ENCODE measurements around the gene SERPINA12.

SERPINA12 gene, protein sequence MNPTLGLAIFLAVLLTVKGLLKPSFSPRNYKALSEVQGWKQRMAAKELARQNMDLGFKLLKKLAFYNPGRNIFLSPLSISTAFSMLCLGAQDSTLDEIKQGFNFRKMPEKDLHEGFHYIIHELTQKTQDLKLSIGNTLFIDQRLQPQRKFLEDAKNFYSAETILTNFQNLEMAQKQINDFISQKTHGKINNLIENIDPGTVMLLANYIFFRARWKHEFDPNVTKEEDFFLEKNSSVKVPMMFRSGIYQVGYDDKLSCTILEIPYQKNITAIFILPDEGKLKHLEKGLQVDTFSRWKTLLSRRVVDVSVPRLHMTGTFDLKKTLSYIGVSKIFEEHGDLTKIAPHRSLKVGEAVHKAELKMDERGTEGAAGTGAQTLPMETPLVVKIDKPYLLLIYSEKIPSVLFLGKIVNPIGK

DNA sequence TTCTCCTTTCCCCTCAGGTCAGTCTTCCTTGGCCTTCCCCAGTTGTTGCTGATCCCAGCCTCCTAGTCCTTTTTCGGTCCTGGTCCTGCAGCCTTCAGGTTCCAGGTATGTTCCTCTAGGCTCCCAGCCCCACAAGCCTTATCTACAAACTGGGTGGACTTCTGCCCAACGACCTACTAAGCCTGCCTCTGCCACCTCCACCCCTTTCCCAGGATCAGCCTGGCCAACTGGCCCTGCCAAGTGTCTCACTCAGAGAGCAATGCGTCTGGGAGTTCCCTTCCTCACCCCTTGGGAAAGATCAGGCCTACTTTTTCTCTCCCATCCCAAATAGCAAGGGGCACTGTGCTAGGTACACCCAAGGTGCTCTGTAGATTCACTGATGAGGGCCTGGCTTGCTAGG lies at the start of gene SERPINA12:
Gene SERPINA12 (minus strand): TSS at position 114 of the 400 bp plus-strand sequence. CDS start 11,072 bp downstream, outside the sequence.
- in situ Hi-C loops (cut with HindIII; ENCODE audit: low sequenced_read_pairs) = no loop called here

DNA sequence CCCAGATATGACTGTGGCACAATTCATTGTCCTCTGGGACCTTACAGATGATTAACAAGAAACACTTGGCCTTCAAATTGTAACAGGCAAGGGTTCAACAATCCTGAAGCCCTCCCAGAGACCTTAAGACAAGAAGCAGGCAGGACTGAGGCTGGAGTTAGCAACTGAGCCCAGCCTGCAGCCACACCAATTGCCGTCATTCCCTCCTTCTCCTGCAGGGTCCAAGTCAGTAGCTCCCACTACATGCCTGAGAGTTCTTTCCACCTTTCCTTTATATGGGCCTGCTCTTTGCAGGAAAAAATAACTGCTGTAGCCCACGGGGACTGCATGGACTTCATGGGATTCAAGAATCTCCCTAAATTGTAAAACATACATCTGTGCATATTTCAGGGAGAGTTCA lies 49.6 kb upstream of the SERPINA12 start:
- in situ Hi-C loops (cut with HindIII; ENCODE audit: low sequenced_read_pairs) = no loop called here

DNA sequence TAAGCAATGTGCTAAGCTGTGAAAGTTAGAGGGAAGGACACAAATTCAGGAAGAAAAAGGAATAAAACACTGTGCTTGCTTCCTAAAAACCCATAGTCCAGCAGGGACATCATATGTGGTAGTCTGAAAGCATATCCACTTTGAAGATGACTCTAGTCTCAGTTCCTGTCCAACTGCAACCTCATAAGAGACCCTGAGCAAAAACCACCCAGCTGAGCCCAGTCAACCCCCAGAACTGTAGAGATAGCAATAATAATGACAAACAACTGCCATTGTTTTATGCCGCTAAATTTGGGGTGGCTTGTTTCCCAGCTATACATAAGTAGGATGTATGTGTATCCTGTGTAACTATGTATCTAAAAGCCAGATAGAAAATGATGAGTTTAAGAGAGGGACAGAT lies 48.1 kb upstream of the SERPINA12 start:
- in situ Hi-C loops (cut with HindIII; ENCODE audit: low sequenced_read_pairs) = no loop called here

DNA sequence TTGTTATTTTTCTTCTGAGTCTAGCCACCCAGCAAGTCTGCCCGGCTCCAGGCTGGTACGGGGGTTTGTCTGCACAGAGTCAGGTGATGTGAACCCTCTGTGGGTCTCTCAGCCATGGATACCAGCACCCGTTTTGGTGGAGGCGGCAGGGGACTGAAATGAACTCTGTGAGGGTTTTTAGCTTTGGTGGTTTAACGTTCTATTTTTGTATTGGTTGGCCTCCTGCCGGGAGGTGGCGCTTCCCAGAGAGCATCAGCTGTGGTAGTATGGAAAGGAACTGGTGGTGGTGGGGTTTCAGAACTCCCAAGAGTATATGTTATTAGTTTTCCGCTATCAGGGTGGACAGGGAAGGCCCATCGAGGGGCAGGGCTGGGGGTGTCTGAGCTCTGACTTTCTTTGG lies 46.7 kb upstream of the SERPINA12 start:
- in situ Hi-C loops (cut with HindIII; ENCODE audit: low sequenced_read_pairs) = no loop called here

- in situ Hi-C loops (cut with HindIII; ENCODE audit: low sequenced_read_pairs) = no loop called here
Measured at GRCh38 chr14:94550041-94550440, 40.8 kb upstream of the SERPINA12 start.

DNA sequence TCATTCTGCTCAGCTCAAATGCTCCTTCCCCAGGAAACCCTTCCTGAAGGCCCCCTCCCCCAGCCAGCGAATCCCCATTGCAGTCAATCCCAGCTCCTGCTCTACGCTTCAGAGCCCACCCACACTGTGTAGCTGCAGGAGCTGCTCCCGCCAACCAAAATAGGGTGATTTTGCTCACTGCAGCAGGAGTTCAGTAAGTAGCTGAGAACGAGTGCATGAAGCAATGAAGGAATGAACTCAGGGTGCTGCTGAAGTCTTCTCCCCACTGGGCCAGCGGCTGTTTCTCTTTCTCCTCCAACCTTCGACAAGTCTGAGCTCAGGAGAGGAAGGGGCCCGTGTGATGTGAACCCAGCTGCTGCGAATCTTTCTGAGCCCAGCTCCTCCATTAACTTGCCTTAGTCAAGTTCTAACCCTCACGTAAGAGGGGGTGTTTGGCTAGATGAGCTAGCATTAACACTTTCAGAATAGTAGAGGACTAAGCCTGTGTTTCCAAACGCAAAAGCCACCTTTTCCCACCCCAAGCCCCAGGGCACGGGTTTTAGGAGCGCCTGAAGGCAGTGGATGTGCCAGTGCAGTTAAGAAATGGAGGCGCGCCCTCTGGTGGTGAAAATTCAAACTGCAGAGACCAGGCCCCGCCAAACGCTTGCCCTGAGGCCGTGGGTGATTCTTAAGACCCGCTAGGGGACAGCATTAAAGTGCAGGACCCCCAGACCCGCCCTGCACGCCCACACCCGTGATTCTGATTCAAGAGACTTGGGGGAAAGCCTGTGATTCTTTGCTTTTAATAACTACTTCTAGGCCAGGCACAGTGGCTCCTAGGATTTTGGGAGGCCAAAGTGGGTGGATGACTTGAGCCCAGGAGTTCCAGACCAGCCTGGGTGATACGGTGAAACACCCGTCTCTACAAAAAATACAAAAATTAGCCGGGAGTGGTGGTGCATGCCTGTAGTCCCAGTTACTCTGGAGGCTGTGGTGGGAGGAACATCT lies 40.0 kb upstream of the SERPINA12 start:
- in situ Hi-C loops (cut with HindIII; ENCODE audit: low sequenced_read_pairs) = no loop called here

DNA sequence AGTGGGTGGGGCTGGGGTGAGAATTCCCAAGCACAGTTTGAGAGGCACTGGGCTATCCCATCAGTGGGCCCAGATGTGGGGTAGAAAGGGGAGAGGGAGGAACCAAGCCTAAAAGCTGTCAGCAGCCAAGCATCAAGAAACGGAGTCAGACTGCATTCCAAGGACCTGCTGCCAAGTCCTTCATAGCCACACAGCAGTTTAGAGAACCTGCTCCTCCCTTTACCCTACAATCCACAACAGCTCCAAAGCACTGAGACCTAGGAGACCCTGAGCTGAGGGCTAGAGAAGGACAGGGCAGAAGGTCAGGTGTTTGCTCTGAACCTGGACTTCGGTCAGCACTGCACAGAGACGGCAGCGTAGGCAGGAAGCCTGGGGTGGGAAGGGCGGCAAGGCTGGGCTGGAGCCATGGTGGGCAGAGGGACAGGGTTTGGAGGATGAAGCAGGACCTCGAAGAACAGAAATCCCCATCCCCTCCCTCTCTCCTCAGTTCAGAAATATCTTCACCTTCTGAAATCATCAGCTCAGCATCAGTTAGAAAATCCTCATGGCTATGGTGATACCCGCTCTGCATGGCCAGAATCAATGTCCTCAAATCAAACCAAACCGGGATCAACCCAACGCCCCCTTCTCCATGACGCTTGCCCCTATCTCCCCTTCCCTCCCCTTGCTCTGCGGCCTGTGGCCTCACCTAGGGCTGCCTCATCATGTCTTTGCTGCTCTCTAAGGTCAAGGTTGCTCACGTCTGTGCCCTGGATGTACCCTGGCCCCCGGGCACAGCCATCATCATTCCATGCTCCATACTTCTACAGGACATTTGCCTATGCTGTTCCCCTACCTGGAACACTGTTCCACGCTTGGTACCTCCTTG lies 39.1 kb upstream of the SERPINA12 start:
- in situ Hi-C loops (cut with HindIII; ENCODE audit: low sequenced_read_pairs) = no loop called here

DNA sequence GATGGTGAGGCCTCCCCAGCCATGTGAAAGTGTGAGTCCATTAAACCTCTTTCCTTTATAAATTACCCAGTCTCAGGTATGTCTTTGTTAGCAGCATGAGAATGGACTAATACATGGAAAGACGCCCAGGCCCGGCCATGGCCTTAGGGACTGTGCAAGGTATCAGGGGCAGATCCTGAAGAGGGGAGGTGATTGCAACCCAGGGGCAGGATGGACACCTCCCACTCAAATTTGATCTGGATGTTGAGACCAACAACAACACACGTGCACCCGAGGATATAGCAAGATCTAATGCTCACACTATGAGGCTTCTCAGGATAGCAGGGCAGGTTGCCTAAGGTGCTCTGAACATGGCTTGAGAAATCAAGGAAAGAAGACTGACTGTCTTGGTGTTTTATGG lies 38.5 kb upstream of the SERPINA12 start:
- in situ Hi-C loops (cut with HindIII; ENCODE audit: low sequenced_read_pairs) = no loop called here

- in situ Hi-C loops (cut with HindIII; ENCODE audit: low sequenced_read_pairs) = no loop called here
Measured at GRCh38 chr14:94547151-94547680, 37.9 kb upstream of the SERPINA12 start.

DNA sequence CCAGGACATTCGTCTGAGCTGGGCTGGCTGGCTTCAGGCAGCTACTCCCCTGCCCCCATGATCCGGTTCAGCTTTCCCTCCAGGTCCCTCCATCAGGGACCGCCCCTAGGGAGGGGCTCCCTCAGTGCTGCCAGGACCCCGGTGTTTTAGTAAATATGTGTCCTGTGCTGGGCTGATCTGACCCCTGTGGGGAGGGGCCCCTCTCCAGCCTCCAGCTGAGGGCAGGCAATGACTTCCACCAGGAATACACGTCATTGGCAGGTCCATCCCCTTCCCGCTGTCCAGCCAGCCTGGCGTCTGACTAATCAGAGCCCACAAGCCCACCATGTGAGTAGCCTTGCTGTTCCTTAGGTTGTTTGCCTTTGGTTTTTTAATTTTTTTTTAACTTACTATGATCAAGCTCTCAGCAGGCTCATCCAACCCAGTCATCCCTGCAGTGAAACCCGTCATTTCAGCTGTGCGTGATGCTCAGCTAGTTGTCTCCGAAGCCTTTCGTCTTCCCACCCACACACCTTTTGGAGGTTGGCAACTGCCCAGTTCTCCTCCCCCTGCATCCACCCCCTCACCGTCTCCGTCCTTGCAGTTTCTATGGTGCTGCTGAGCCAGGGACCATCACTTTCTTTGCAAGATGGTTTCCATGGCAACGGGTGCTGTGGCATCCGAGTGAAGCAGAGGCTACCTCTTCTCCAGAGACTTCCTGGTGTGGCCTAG lies 36.0 kb upstream of the SERPINA12 start:
- in situ Hi-C loops (cut with HindIII; ENCODE audit: low sequenced_read_pairs) = no loop called here

DNA sequence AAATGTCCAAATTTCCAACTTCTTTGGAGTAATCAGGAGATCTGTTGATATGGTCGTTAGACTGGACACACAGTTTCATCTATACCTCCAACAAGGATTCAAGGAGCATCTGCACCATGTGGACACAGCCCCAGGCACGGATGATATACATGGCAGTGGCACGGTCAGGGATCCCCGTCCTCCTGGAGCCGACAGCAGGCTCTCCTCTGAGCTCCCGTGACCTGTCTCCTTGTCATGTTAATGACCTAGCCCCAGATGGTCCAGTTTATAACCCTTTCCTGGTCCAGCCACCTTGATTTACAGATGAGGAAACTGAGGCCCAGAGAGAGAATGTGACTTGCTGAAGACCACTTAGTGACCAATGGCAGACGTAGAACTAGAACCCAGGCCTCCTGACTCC lies 35.5 kb upstream of the SERPINA12 start:
- in situ Hi-C loops (cut with HindIII; ENCODE audit: low sequenced_read_pairs) = no loop called here

GRCh38 chr14:94543449-94544124 lies 34.3 kb upstream of the SERPINA12 start:
- in situ Hi-C loops (cut with HindIII; ENCODE audit: low sequenced_read_pairs) = no loop called here

- in situ Hi-C loops (cut with HindIII; ENCODE audit: low sequenced_read_pairs) = no loop called here
Measured at GRCh38 chr14:94542811-94543440, 33.7 kb upstream of the SERPINA12 start.

DNA sequence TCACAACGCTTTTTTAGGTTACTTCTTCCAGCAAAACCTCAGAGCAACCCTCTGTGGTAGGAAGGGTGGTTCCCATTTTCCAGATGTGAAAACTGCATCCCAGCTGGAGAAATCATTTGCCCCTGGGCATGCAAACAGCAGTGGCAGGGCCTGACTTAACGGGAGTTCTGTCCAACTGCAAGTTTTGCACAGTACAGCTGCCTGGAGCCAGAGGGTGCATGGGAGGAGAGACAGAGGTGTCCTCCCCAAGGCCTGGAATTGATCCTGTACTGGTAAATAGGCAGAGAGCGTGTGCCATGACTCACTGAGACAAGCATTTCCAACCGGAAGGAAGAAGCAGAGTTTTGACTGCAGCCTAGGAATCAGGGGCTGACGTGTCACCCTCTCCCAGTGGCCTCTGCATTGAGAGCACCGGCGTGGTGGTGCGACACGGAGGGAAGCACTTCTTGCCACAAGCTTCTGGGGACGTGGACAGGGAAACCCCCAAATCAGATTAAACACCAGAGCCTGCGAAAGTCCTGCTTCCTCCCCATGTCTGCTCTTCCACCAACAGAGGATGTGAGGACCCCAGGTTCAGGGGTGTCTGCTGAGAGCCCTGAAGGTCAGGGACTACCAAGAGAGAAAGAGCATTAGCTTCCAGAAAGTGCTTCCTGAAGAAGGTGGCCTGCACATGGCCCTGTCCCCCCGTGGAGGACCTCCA lies 33.0 kb upstream of the SERPINA12 start:
- in situ Hi-C loops (cut with HindIII; ENCODE audit: low sequenced_read_pairs) = no loop called here

- in situ Hi-C loops (cut with HindIII; ENCODE audit: low sequenced_read_pairs) = no loop called here
Measured at GRCh38 chr14:94541234-94541975, 32.1 kb upstream of the SERPINA12 start.

- in situ Hi-C loops (cut with HindIII; ENCODE audit: low sequenced_read_pairs) = no loop called here
Measured at GRCh38 chr14:94540031-94540794, 30.9 kb upstream of the SERPINA12 start.

DNA sequence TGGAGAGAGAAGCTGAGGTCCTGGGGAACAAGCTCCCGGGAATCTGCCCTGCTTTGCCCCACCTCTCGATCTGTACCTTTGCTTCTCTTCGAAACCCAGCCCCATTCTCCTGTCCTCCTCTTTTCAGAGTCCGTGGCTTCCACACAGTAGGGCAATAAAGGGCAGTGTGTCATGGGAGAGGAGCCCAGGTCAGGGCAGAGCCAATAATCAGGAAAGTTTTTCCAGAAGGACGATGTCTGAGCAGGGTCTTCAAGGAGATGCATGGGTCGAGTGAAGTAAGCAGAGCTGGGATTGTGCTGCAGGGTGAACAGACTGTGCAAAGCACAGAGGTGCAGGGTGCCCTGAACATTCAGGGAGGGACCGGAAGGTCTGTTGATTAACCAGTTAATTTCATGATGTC lies 29.9 kb upstream of the SERPINA12 start:
- in situ Hi-C loops (cut with HindIII; ENCODE audit: low sequenced_read_pairs) = no loop called here
